ENCODE data around the gene N4BP3.

The N4BP3 gene

DNA sequence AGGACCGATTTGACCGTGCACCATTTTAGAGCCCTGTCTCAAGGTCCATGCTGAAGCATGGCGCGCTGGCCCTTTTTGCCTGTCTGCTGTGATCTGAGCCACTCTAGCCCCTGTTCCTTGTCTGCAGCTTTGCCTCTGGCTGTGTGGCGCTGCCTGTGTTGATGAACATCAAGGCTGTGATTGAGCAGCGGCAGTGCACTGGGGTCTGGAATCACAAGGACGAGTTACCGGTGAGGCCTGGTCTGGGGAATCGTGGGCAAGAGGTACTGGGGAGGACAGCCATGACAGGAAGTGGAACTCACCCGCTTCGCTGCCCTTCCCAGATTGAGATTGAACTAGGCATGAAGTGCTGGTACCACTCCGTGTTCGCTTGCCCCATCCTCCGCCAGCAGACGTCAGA lies 34.1 kb downstream of the N4BP3 start:
- no peak for DNase-seq (ENCODE audit: low read depth, low spot score)

DNA sequence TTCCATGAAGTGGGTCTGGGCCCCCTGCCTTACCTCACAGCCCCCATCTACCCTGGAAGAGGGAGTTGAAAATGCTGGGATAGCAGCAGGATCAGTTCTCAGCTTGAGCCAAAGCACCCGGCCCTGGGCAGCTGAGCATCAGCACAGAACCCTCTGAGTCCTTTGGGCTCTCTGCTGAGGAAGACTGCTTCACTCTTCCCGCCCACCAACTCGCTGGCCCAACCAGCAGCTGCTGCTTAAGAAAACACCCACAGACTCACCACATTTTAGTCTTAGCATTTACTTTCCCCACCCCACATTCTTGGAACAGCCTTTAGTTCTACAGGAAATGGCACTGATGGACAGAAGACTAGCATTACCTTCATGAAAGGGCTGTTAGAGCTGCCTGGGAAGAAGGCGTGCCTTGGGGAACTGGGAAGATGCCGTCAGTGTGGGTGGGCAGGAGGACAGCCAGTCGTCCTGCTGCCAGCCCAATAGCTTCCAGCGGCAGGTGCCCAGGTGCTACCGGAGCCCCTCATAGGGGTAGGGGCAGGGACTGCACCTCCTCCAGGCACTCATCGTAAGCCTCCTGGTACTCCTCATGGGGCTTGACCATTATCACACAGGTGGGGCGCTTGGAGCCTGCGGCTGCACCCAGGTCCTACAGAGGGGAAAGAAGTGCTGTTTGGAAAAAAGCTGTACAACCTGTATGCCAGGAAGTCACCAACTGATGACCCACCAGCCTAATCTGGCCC lies 36.0 kb downstream of the N4BP3 start:
- no peak for DNase-seq (ENCODE audit: low read depth, low spot score)

- no peak for DNase-seq (ENCODE audit: low read depth, low spot score)
Measured at GRCh38 chr5:178150977-178151734, 37.8 kb downstream of the N4BP3 start.

DNA sequence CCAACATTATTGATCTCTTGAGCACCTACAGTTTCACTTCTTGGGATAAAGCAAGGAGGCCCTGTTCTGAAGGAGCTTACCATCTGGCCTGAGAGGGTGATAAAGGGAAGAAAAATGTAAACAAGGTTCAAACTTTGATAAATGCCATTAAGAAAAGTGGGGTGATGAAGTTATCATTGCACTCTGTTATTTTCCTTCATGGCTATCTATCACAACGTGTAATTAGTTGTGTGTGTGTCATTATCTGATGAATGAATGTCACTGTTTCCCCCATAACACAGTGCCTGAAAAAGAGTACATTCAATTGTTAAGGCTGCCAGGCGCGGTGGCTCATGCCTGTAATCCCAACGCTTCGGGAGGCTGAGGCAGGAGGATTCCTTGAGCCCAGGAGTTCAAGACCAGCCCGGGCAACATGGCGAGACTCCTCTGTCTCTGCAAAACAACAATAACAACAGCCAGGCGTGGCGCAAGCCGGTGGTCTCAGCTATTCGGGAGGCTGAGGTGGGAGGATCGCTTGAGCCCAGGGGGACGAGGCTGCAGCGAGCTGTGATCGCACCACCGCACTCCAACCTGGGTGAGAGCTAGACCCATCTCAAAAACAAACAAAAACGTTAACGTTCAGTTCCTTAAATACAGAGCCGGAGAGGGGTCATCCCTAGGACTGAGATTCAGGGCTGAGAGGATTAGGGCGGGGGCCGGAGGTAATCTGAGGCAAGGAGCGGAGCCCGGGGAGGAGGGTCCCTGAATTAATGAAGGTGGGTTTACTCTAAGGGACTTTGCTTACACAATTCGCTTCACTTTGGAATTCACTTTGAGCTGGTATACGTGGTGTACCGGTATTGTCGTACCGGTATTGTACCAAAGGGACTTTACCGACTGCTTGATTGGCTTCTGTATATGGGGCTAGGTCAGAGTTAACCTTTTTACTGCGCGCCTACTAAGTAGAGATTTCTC lies 39.4 kb downstream of the N4BP3 start:
- DNase-seq (ENCODE audit: low read depth, low spot score), result no peak

GRCh38 chr5:178153530-178154340 lies 40.4 kb downstream of the N4BP3 start, which contains the start of gene NHP2:
NHP2 (minus strand) TSS chr5:178153885; CDS start chr5:178153817, 68 bp downstream.
- DNase-seq (ENCODE audit: low read depth, low spot score), result peak; percentile 97

GRCh38 chr5:178155065-178155464 lies 41.7 kb downstream of the N4BP3 start:
- DNase-seq (ENCODE audit: low read depth, low spot score), result no peak

GRCh38 chr5:178160176-178160575 lies 46.8 kb downstream of the N4BP3 start:
- no peak for DNase-seq (ENCODE audit: low read depth, low spot score)

- no peak for DNase-seq (ENCODE audit: low read depth, low spot score)
Measured at GRCh38 chr5:178162481-178162880, 49.1 kb downstream of the N4BP3 start.

DNA sequence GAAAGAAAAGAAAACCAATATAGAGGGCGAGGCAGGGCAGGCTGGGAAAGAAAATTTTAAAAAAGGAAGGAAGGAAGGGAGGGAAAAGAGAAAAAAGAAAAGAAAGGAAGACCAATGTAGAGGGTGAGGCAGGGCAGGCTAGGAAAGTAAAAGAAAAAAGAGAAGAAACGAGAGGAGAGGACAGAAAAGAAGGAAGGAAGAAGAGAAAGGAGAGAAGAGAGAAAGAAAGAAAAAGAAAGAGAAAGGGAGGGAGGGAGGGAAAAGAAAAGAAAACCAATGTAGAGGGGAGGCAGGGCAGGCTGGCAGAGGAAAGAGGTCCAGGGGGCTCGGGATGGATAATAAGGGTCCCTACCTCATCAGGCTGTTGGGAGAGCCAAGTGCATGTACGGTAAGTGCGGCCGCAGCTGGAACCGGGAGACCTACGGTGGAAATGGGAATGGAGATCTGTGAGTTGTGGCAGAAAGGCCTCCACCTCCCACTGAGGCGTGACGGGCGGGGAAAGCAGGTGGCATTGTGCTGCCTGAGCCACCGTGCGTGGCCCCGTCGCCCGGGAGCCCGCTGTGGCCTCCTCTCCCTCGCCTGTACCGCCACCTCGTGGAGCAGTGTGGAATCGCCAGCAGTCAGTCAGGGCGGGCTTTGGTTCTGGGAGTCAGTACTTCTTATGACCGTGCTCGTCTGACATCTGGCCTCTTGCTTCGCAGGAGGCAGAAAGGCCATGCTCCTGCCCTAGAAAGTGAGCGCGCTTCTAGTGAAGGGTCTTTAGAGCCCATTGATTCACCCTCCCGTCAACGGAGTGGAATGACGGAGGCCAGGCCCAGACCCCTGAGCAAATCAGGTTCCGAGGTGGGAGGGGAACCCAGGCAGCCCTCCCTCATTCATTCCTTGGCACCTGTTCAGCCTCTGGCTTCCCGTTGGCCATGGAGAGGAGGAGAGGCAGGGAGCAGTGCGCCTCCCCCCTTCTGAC lies 50.7 kb downstream of the N4BP3 start:
- peak; percentile 37 for DNase-seq (ENCODE audit: low read depth, low spot score)

- DNase-seq (ENCODE audit: low read depth, low spot score), result no peak
Measured at GRCh38 chr5:178165581-178165980, 52.2 kb downstream of the N4BP3 start.

GRCh38 chr5:178170455-178170854 lies 57.1 kb downstream of the N4BP3 start:
- no peak for DNase-seq (ENCODE audit: low read depth, low spot score)

DNA sequence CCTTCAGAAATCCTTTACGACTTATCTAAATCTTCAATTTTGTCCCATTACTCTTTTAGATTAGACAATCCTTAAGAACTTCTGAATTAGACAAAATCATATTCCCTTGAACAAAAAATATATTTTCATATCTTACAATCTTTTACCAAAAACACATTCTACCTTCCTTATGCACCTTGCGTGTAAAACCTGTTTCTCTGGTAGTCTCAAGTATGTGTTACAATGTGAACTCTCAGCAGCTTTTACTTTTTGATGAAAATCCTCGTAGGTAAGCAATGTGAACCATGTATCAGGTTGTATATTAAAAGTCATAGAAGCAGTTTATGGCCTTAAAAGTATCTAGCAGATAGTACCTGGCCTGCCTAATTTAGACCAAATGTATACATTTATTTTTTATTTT lies 61.1 kb downstream of the N4BP3 start:
- no peak for DNase-seq (ENCODE audit: low read depth, low spot score)
